ENCODE measurements around the gene KDM7A. TPM values are rescaled to one million over a fixed set of nuclear protein-coding genes. Genes with fewer than 3 reads are reported as not detected.

The KDM7A gene
- total RNA-seq, 1 experiment from 2014 or later: 6.6 TPM

- Histone ChIP-seq H2BK12ac (ENCODE audit: insufficient read length, low read depth, low read length) (no peak overlapping the region), H3K27me3 (ENCODE audit: insufficient read depth, low read length) (peaks cover 5% of the 10 kb centered on the region; the same call in 1 of the 2 replicates), H2BK5ac (ENCODE audit: insufficient read length, low read length) (no peak overlapping the region), H2AFZ (ENCODE audit: low read length) (no peak overlapping the region), H3K79me2 (ENCODE audit: insufficient read depth, low read length) (no peaks in the 10 kb centered on the region; the same call in 1 of the 2 replicates), H3K27ac (ENCODE audit: insufficient read length, low read depth, low read length) (no peak overlapping the region), H4K8ac (replicated peaks; ENCODE audit: insufficient read length, low read depth, low read length) (no peak overlapping the region), H2AK5ac (ENCODE audit: insufficient read length, low read length) (no peak overlapping the region), H4K20me1 (ENCODE audit: control insufficient read depth, insufficient read depth, insufficient read length) (no peaks in the 10 kb centered on the region), H3K23ac (ENCODE audit: insufficient read length, low read depth, low read length) (no peak overlapping the region), H3T11ph (ENCODE audit: low read length) (no peak overlapping the region), H3K18ac (ENCODE audit: insufficient read length, low read depth, low read length) (no peak overlapping the region), H3K14ac (ENCODE audit: insufficient read depth, low read length) (no peak overlapping the region), H3K56ac (ENCODE audit: insufficient read length, low read depth, low read length) (no peak overlapping the region), H3K9me3 (ENCODE audit: control insufficient read depth, low read depth, low read length) (no peaks in the 10 kb centered on the region), H2BK120ac (ENCODE audit: low read depth, low read length, poor library complexity, severe bottlenecking) (no peak overlapping the region), H3K4ac (ENCODE audit: low read depth, low read length) (no peak overlapping the region), H3K79me1 (ENCODE audit: insufficient read depth, low read depth, low read length, poor library complexity, severe bottlenecking) (no peaks in the 10 kb centered on the region), H2BK15ac (ENCODE audit: low read depth, low read length) (no peak overlapping the region), H4K91ac (ENCODE audit: insufficient read length, low read depth, low read length) (no peak overlapping the region), H3K9ac (ENCODE audit: extremely low read depth, insufficient read length, low read length) (no peak overlapping the region), H3K4me2 (ENCODE audit: insufficient read depth, insufficient read length, low read length) (no peak overlapping the region), H4K5ac (ENCODE audit: insufficient read length, low read depth, low read length) (no peak overlapping the region), H3K4me1 (ENCODE audit: insufficient read depth, low read length) (no peaks in the 10 kb centered on the region), H3K23me2 (ENCODE audit: insufficient read length, low read depth, low read length, poor library complexity, severe bottlenecking) (peaks cover 3% of the 10 kb centered on the region), H2BK20ac (ENCODE audit: low read depth, low read length, poor library complexity, severe bottlenecking) (no peak overlapping the region)
- TF ChIP-seq CTCF (conservative IDR thresholded peaks at IDR 0.05): no peak
- H3K36me3 Mint-ChIP-seq (ENCODE audit: insufficient read depth in 1 of 3, low read depth in 3 of 3): peaks cover 0 to 3% (median 0%) of the 10 kb centered on the region in 3 experiments; a peak in 3 of 7 replicates
- no peaks in the 10 kb centered on the region; a peak in 1 of 5 replicates for H3K9me3 Mint-ChIP-seq
- no peak overlapping the region for H3K27ac Mint-ChIP-seq
- WGBS (ENCODE audit: extremely low coverage, insufficient read length, low lambda C conversion rate): no CpG with 5 or more reads among the region's 3 CpGs
- no peak for DNase-seq
- no peak overlapping the region for H3K4me3 Mint-ChIP-seq
- H3K4me1 Mint-ChIP-seq: peaks cover 4 to 12% of the 10 kb centered on the region in 2 experiments; a peak in 3 of 4 replicates
- H3K27me3 Mint-ChIP-seq (ENCODE audit: low read depth): peaks cover 18% of the 10 kb centered on the region
Measured at GRCh38 chr7:140057143-140057535, 119.6 kb downstream of the KDM7A start.

All from H9 (cell line).